GM19455 (cell line): Measurements from ENCODE around the gene SPATA9.

Experiments
- ATAC-seq: cut with Tn5 transposase; IDR thresholded peaks from one replicate; pipeline ENCODE4 v1.9.1; 2021; ENCODE audit not compliant: unreplicated experiment

Gene SPATA9

GRCh38 chr5:95682891-95683290, at the start of gene SPATA9:
SPATA9 (minus strand) TSS chr5:95682991; CDS start chr5:95682854, 137 bp downstream.
- ATAC-seq, result no peak

GRCh38 chr5:95731571-95732554, 49.1 kb upstream of the SPATA9 start:
- peak; percentile 41 for ATAC-seq

- peak; percentile 49 for ATAC-seq
Measured at GRCh38 chr5:95730730-95731570, 48.2 kb upstream of the SPATA9 start, which contains the start of gene RHOBTB3. RHOBTB3 (plus strand) TSS chr5:95731336; CDS start chr5:95731683, 347 bp downstream.

GRCh38 chr5:95730011-95730700, 47.4 kb upstream of the SPATA9 start:
- no peak for ATAC-seq

- ATAC-seq, result no peak
Measured at GRCh38 chr5:95729115-95730010, 46.6 kb upstream of the SPATA9 start.

GRCh38 chr5:95728494-95729114, 45.8 kb upstream of the SPATA9 start:
- no peak for ATAC-seq

- peak; percentile 35 for ATAC-seq
Measured at GRCh38 chr5:95727764-95728191, 45.0 kb upstream of the SPATA9 start.

- no peak for ATAC-seq
Measured at GRCh38 chr5:95726811-95727763, 44.3 kb upstream of the SPATA9 start.

GRCh38 chr5:95725937-95726810, 43.4 kb upstream of the SPATA9 start:
- ATAC-seq, result peak; percentile 34

- ATAC-seq, result no peak
Measured at GRCh38 chr5:95725071-95725820, 42.5 kb upstream of the SPATA9 start.

- ATAC-seq, result no peak
Measured at GRCh38 chr5:95723632-95724369, 41.0 kb upstream of the SPATA9 start.

GRCh38 chr5:95721582-95722295, 38.9 kb upstream of the SPATA9 start:
- ATAC-seq, result no peak

GRCh38 chr5:95720094-95720786, 37.4 kb upstream of the SPATA9 start:
- ATAC-seq, result no peak

- ATAC-seq, result no peak
Measured at GRCh38 chr5:95718738-95719137, 35.9 kb upstream of the SPATA9 start.

- ATAC-seq, result peak; percentile 87
Measured at GRCh38 chr5:95718203-95718602, 35.4 kb upstream of the SPATA9 start.
